HepG2 (cell line): ENCODE data around the gene STAC. TPM values are rescaled to one million over a fixed set of nuclear protein-coding genes. Genes with fewer than 3 reads are reported as not detected.

Experiments
- ATAC-seq: fragments of 200-7000 bp; cut with Tn5 transposase; 3 replicates; pipeline ENCODE4 v1.9.1; 2020; ENCODE audit warnings: mild to moderate bottlenecking, moderate library complexity
- BruUV-seq: library from RNA; stranded (reverse); fragments of 400-500 nt; replicated peaks from 2 replicates; lab custom pipeline; 2021; lab: Mats Ljungman, UMichigan
- CTCF ChIA-PET: fragments of 300-600 bp; formaldehyde crosslinking; extraction: SDS; loops from one replicate; lab custom pipeline; 2021; ENCODE audit warnings: low total read pairs, inconsistent platforms, low intra/inter-chr PET ratio; lab: Yijun Ruan, JAX
- POLR2A ChIA-PET: fragments of 350-600 bp; sonication (Branson Sonifier 250); formaldehyde crosslinking; loops from one replicate; lab custom pipeline; 2020; ENCODE audit warnings: antibody characterized with exemption, inconsistent platforms; lab: Yijun Ruan, JAX
- DNase-seq: peaks from one replicate; pipeline ENCODE4 v3.0.0-alpha.2; 2015; ENCODE audit warnings: low spot score
- FAIRE-seq: peaks from 3 replicates; lab custom pipeline; 2011; peaks lifted over from hg19 to GRCh38; lab: Jason Lieb, UNC
- H2AFZ ChIP-seq: one replicate; pipeline ENCODE4 v1.6.1; 2011; ENCODE audit warnings: low read length, inconsistent platforms
- H3K27ac ChIP-seq: fragments of 300-600 bp; 3 replicates; pipeline ENCODE4 v1.8.0; 2011; ENCODE audit warnings: mixed run types, mild to moderate bottlenecking, mixed read lengths, low read length, inconsistent platforms; ENCODE audit not compliant: insufficient read depth; ENCODE audit errors: extremely low read length
- H3K27me3 ChIP-seq, 2 experiments: fragments of 200-600 bp in 1 of 2; 2 replicates in 1 of 2; 3 replicates in 1 of 2; pipeline versions ENCODE4 v1.6.0 to v1.8.0; 2011; ENCODE audit warnings: low read length in 2 of 2, mild to moderate bottlenecking in 2 of 2, moderate library complexity in 2 of 2, inconsistent platforms in 1 of 2; ENCODE audit not compliant: insufficient read depth in 2 of 2, control insufficient read depth in 1 of 2
- H3K36me3 ChIP-seq, 2 experiments: fragments of 200-600 bp in 1 of 2; replicated peaks in 1 of 2; 2 replicates in 1 of 2; 3 replicates in 1 of 2; pipeline versions ENCODE4 v1.5.1 to v1.8.0; 2011; ENCODE audit warnings: low read length in 2 of 2, inconsistent platforms in 1 of 2; ENCODE audit not compliant: insufficient read depth in 2 of 2, control insufficient read depth in 1 of 2
- H3K4me1 ChIP-seq: 2 replicates; pipeline ENCODE4 v1.5.1; 2012; ENCODE audit warnings: low read length, inconsistent platforms; ENCODE audit not compliant: insufficient read depth
- H3K4me2 ChIP-seq: 2 replicates; pipeline ENCODE4 v1.6.0; 2011; ENCODE audit warnings: low read depth, low read length, inconsistent platforms
- H3K4me3 ChIP-seq, 3 experiments: fragments of 200-600 bp in 1 of 3; sonication (generic), shearing (Covaris generic) in 1 of 3; replicated peaks in 1 of 3; 2 replicates each; pipeline ENCODE4 v1.5.1; 2011 to 2016; ENCODE audit warnings: low read length in 3 of 3, inconsistent platforms in 2 of 3, low read depth in 2 of 3, mild to moderate bottlenecking in 2 of 3, control low read depth in 1 of 3, mixed read lengths in 1 of 3; ENCODE audit not compliant: insufficient read depth in 1 of 3
- H3K79me2 ChIP-seq: one replicate; pipeline ENCODE4 v1.6.1; 2011; ENCODE audit warnings: low read length, inconsistent platforms; ENCODE audit not compliant: insufficient read depth
- H3K9ac ChIP-seq: 2 replicates; pipeline ENCODE4 v1.6.0; 2011; ENCODE audit warnings: mild to moderate bottlenecking, low read depth, low read length, inconsistent platforms; ENCODE audit not compliant: insufficient read depth
- H3K9me3 ChIP-seq: 2 replicates; pipeline ENCODE4 v1.5.1; 2012; ENCODE audit warnings: mild to moderate bottlenecking, low read length
- H4K20me1 ChIP-seq: 2 replicates; pipeline ENCODE4 v1.6.0; 2011; ENCODE audit warnings: inconsistent platforms, mild to moderate bottlenecking, low read length, moderate library complexity; ENCODE audit not compliant: insufficient read depth
- ARID4A ChIP-seq: sonication (generic); formaldehyde crosslinking; IDR thresholded peaks from 2 replicates; pipeline ENCODE4 v1.5.0; 2020; ENCODE audit warnings: mild to moderate bottlenecking, missing genetic modification reagents, borderline replicate concordance
- CBX5 ChIP-seq: sonication (generic); formaldehyde crosslinking; IDR thresholded peaks from 2 replicates; pipeline ENCODE4 v1.4.0; 2020; ENCODE audit warnings: missing genetic modification reagents, borderline replicate concordance
- FOXK2 ChIP-seq: fragments of 450-650 bp; IDR thresholded peaks from 2 replicates; pipeline ENCODE4 v1.6.1; 2016
- HHEX ChIP-seq: IDR thresholded peaks from 2 replicates; pipeline ENCODE4 v1.6.1; 2016; ENCODE audit warnings: control low read depth
- IRF2 ChIP-seq: IDR thresholded peaks from 2 replicates; pipeline ENCODE4 v1.6.1; 2018; ENCODE audit warnings: missing genetic modification reagents, missing compliant biosample characterization
- KLF6 ChIP-seq: IDR thresholded peaks from 2 replicates; pipeline ENCODE4 v1.8.0; 2016; ENCODE audit warnings: missing biosample characterization, missing genetic modification reagents
- LRRFIP1 ChIP-seq: sonication (generic); formaldehyde crosslinking; conservative IDR thresholded peaks from 2 replicates; pipeline ENCODE4 v1.4.0; 2020; ENCODE audit warnings: missing genetic modification reagents
- MIXL1 ChIP-seq: IDR thresholded peaks from 2 replicates; pipeline ENCODE4 v1.6.1; 2016
- PHB2 ChIP-seq: fragments of 450-650 bp; IDR thresholded peaks from 2 replicates; pipeline ENCODE4 v1.6.1; 2018; ENCODE audit not compliant: partially characterized antibody
- RBAK ChIP-seq: sonication (generic); formaldehyde crosslinking; IDR thresholded peaks from 2 replicates; pipeline ENCODE4 v1.5.1; 2020; ENCODE audit warnings: mild to moderate bottlenecking, missing genetic modification reagents
- SNRNP70 ChIP-seq: fragments of 200-400 bp; formaldehyde crosslinking; IDR thresholded peaks from 2 replicates; pipeline ENCODE4 v1.6.1; 2017; ENCODE audit warnings: mild to moderate bottlenecking, low read depth, low read length, moderate library complexity
- TEAD3 ChIP-seq: optimal IDR thresholded peaks from 2 replicates; pipeline ENCODE3; 2016; ENCODE audit warnings: borderline replicate concordance
- ZNF136 ChIP-seq: sonication (generic); formaldehyde crosslinking; IDR thresholded peaks from 2 replicates; pipeline ENCODE4 v1.8.1; 2022; ENCODE audit warnings: low read depth, mild to moderate bottlenecking, moderate library complexity, missing genetic modification reagents
- ZNF563 ChIP-seq: sonication (generic); formaldehyde crosslinking; IDR thresholded peaks from 2 replicates; pipeline ENCODE4 v1.8.0; 2022; ENCODE audit warnings: mild to moderate bottlenecking, moderate library complexity, missing genetic modification reagents
- ZZZ3 ChIP-seq: sonication (generic); formaldehyde crosslinking; IDR thresholded peaks from 2 replicates; pipeline ENCODE4 v1.4.0; 2020; ENCODE audit warnings: missing genetic modification reagents, mild to moderate bottlenecking, borderline replicate concordance
- WGBS: methylation state at CpG from one replicate; pipeline ENCODE4 v1.1.6; 2017; ENCODE audit warnings: low lambda C conversion rate; 5-methylcytosine and 5-hydroxymethylcytosine counted together
- in situ Hi-C: cut with HindIII; loops from 2 replicates; pipeline ENCODE4 v1.10.0; 2017; ENCODE audit warnings: low pct_unique_long_range_greater_than_20kb; ENCODE audit not compliant: extremely low pct_ligation_motif_present
- intact Hi-C: fragments of 100-400 bp; cut with micrococcal nuclease; formaldehyde crosslinking; loops from one replicate; pipeline ENCODE4 v1.10.0; 2022; ENCODE audit not compliant: unreplicated experiment
- polyA plus RNA-seq, 8 experiments: library from polyadenylated mRNA; depleted of rRNA in 3 of 8; stranded (reverse) in 7 of 8; unstranded in 1 of 8; fragments of >200 nt; fragmentation: Illumina TruSeq in 4 of 8; extraction: Trizol in 4 of 8; gene quantifications; 2 replicates each; pipeline versions ENCODE4 v1.2.1 to v1.2.3, GENCODE V29; 2011 to 2016; ENCODE audit warnings: low read depth in 4 of 8, missing spikeins in 1 of 8, mixed read lengths in 1 of 8; ENCODE audit not compliant: insufficient read depth in 1 of 8
- total RNA-seq, 5 experiments: library from RNA; depleted of rRNA; stranded (reverse); fragments of >200 nt; fragmentation: Illumina TruSeq; extraction: Trizol; gene quantifications; 2 replicates each; pipeline ENCODE4 v1.2.3, GENCODE V29; 2016; ENCODE audit warnings: low read depth in 1 of 5

STAC gene
- total and polyA plus RNA-seq, 2 of the 13 experiments (the other 11 are each of a cell fraction or from before 2014, with no cell fraction given), result not detected

- no peak for FAIRE-seq
- Histone ChIP-seq H3K27ac (no peak overlapping the region), H3K9ac (no peak overlapping the region), H3K9me3 (no peaks in the 10 kb centered on the region), H3K4me3 (no peak overlapping the region), H4K20me1 (no peaks in the 10 kb centered on the region), H3K27me3 (no peaks in the 10 kb centered on the region), H3K36me3 (no peaks in the 10 kb centered on the region), H3K4me1 (peaks cover 5% of the 10 kb centered on the region; the same call in 1 of the 2 replicates), H2AFZ (no peak overlapping the region), H3K79me2 (no peaks in the 10 kb centered on the region), H3K4me2 (no peak overlapping the region)
- 55% methylated on average over 4 of the region's 4 CpGs for WGBS
- intact Hi-C loops (no loop called here), in situ Hi-C loops (no loop called here)
- POLR2A ChIA-PET, result no interaction called here
- no peak for TF ChIP-seq LRRFIP1 (CRISPR knock-in tag)
- TF ChIP-seq CBX5 (CRISPR knock-in tag), result no peak
- no peak for TF ChIP-seq IRF2 (CRISPR knock-in tag)
- no peak for TF ChIP-seq ZNF563
- TF ChIP-seq PHB2, result no peak
- no peak for TF ChIP-seq ARID4A (CRISPR knock-in tag)
- TF ChIP-seq KLF6, result no peak
- TF ChIP-seq MIXL1, result no peak
- no peak for TF ChIP-seq HHEX (CRISPR knock-in tag)
- TF ChIP-seq RBAK, result no peak
- TF ChIP-seq SNRNP70, result no peak
- no peak for TF ChIP-seq FOXK2
- TF ChIP-seq ZNF136 (CRISPR knock-in tag), result no peak
- no peak for TF ChIP-seq ZZZ3
- no peak for TF ChIP-seq TEAD3 (CRISPR knock-in tag)
- no peak for ATAC-seq
- no TSS peak for BruUV-seq
- DNase-seq, result no peak
- CTCF ChIA-PET, result no interaction called here
Measured at GRCh38 chr3:36493051-36493450, 112.7 kb downstream of the STAC start.
